Subcutaneous abdominal adipose tissue (tissue), 5 donors: ENCODE data around the gene RP9.

Experiments used
- H3K27ac ChIP-seq: one replicate; pipeline ENCODE4 v1.7.0; 2013; ENCODE audit warnings: low read depth, mild to moderate bottlenecking, inconsistent platforms, low read length, moderate library complexity
- H3K27me3 ChIP-seq, 5 donors: one replicate each; pipeline ENCODE4 v1.7.0; 2013; ENCODE audit warnings: low read length in 5 of 5, inconsistent platforms in 1 of 5; ENCODE audit not compliant: control insufficient read depth in 5 of 5, insufficient read depth in 4 of 5
- H3K36me3 ChIP-seq, 5 donors: one replicate each; pipeline ENCODE4 v1.7.0; 2013; ENCODE audit warnings: low read length in 5 of 5; ENCODE audit not compliant: control insufficient read depth in 5 of 5, insufficient read depth in 5 of 5
- H3K4me1 ChIP-seq, 5 donors: one replicate each; pipeline ENCODE4 v1.7.0; 2013; ENCODE audit warnings: low read length in 5 of 5, mild to moderate bottlenecking in 3 of 5, moderate library complexity in 1 of 5; ENCODE audit not compliant: control insufficient read depth in 5 of 5, insufficient read depth in 5 of 5
- H3K4me3 ChIP-seq, 5 donors: one replicate each; pipeline ENCODE4 v1.7.0; 2013; ENCODE audit warnings: low read length in 5 of 5, low read depth in 1 of 5
- H3K9ac ChIP-seq, 5 donors: one replicate each; pipeline ENCODE4 v1.7.0; 2013; ENCODE audit warnings: low read length in 5 of 5, mild to moderate bottlenecking in 4 of 5, moderate library complexity in 3 of 5
- H3K9me3 ChIP-seq, 5 donors: one replicate each; pipeline ENCODE4 v1.7.0; 2013; ENCODE audit warnings: low read length in 5 of 5; ENCODE audit not compliant: control insufficient read depth in 5 of 5
- donor health status: healthy.
- donor health status: healthy.
- donor health status: healthy.
- donor health status: healthy.
- donor health status: healthy.

RP9 gene

DNA sequence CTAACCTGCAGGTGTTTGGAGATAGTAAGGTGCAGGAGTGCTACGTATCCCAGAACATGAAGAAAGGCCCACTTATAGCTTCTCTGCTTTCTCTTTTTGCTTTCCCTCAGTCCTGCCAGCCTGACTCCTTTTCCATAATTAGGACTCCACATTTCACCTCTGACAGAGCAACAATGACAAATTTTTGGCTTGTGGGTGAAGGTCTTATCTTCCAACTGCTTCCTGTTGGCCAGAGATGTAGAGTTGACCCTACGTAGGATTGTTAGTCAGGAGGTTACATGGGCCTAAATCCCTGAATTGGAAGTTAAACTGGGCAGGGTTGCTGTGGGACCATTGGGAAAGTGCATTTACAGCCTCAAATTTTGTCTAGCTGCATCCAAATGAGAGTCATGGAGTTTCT, 21.3 kb downstream of the RP9 start:
- Histone ChIP-seq H3K9me3 (no peaks in the 10 kb centered on the region), H3K4me3 (no peak overlapping the region), H3K9ac (no peak overlapping the region), H3K4me1 (peaks cover 0 to 5% (median 0%) of the 10 kb centered on the region in 5 donors), H3K36me3 (peaks cover 0 to 3% (median under 1%) of the 10 kb centered on the region in 5 donors), H3K27me3 (no peaks in the 10 kb centered on the region), H3K27ac (no peak overlapping the region)

GRCh38 chr7:33087356-33087755, 21.8 kb downstream of the RP9 start:
- Histone ChIP-seq H3K9me3 (no peaks in the 10 kb centered on the region), H3K4me1 (peaks cover 0 to 5% (median 0%) of the 10 kb centered on the region in 5 donors), H3K4me3 (no peak overlapping the region), H3K9ac (no peak overlapping the region), H3K27me3 (no peaks in the 10 kb centered on the region), H3K27ac (no peak overlapping the region), H3K36me3 (no peaks in the 10 kb centered on the region)

GRCh38 chr7:33079763-33080690, 29.2 kb downstream of the RP9 start:
- Histone ChIP-seq H3K27me3 (peaks cover 0 to 8% (median 0%) of the 10 kb centered on the region in 5 donors), H3K9ac (no peak overlapping the region), H3K36me3 (no peaks in the 10 kb centered on the region), H3K4me3 (no peak overlapping the region), H3K4me1 (no peaks in the 10 kb centered on the region), H3K9me3 (no peaks in the 10 kb centered on the region), H3K27ac (no peak overlapping the region)

- Histone ChIP-seq H3K9ac (no peak overlapping the region), H3K9me3 (no peaks in the 10 kb centered on the region), H3K4me3 (no peak overlapping the region), H3K27me3 (peaks cover 0 to 8% (median 0%) of the 10 kb centered on the region in 5 donors), H3K36me3 (no peaks in the 10 kb centered on the region), H3K27ac (no peak overlapping the region), H3K4me1 (no peaks in the 10 kb centered on the region)
These were observed 30.1 kb downstream of the RP9 start for GRCh38 chr7:33079096-33079495.

DNA sequence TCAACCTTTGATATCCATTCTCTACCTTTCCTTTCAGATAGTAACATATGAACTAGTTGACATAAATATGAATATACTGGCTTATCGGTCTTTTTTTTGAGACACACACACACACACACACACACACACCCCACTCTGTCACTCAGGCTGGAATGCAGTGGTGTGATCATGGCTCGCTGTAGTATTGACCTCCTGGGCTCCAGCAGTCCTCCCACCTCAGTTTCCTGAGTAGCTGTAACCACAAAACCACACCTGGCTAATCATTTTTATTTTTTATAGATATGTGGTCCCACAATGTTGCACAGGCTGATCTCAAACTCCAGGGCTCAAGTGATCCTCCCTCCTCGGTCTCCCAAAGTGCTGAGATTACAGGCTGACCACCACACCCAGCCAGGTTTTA, 32.5 kb downstream of the RP9 start:
- Histone ChIP-seq H3K4me1 (no peaks in the 10 kb centered on the region), H3K9ac (no peak overlapping the region), H3K9me3 (no peaks in the 10 kb centered on the region), H3K4me3 (no peak overlapping the region), H3K27me3 (peaks cover 0 to 8% (median 0%) of the 10 kb centered on the region in 5 donors), H3K36me3 (no peaks in the 10 kb centered on the region), H3K27ac (no peak overlapping the region)

GRCh38 chr7:33075818-33076518, 33.2 kb downstream of the RP9 start:
- H3K9me3 ChIP-seq = peaks cover 0 to 2% (median 0%) of the 10 kb centered on the region in 5 donors
- no peak overlapping the region for H3K9ac ChIP-seq
- H3K27me3 ChIP-seq = peaks cover 0 to 8% (median 0%) of the 10 kb centered on the region in 5 donors
- no peaks in the 10 kb centered on the region for H3K36me3 ChIP-seq
- no peak overlapping the region for H3K4me3 ChIP-seq
- H3K4me1 ChIP-seq = no peaks in the 10 kb centered on the region
- no peak overlapping the region for H3K27ac ChIP-seq

- Histone ChIP-seq H3K9ac (no peak overlapping the region), H3K4me3 (no peak overlapping the region), H3K27ac (no peak overlapping the region), H3K36me3 (no peaks in the 10 kb centered on the region), H3K4me1 (no peaks in the 10 kb centered on the region), H3K27me3 (peaks cover 0 to 5% (median 0%) of the 10 kb centered on the region in 5 donors), H3K9me3 (peaks cover 0 to 11% (median 9%) of the 10 kb centered on the region in 5 donors)
These were observed 36.0 kb downstream of the RP9 start for GRCh38 chr7:33073243-33073642.

- Histone ChIP-seq H3K9ac (no peak overlapping the region), H3K27ac (no peak overlapping the region), H3K4me1 (no peaks in the 10 kb centered on the region), H3K9me3 (peaks cover 0 to 11% (median 9%) of the 10 kb centered on the region in 5 donors), H3K4me3 (no peak overlapping the region), H3K27me3 (peaks cover 0 to 5% (median 0%) of the 10 kb centered on the region in 5 donors), H3K36me3 (no peaks in the 10 kb centered on the region)
These were observed 36.7 kb downstream of the RP9 start for GRCh38 chr7:33072471-33072870.

- peaks cover 3 to 22% (median 21%) of the 10 kb centered on the region in 5 donors for H3K9me3 ChIP-seq
- no peaks in the 10 kb centered on the region for H3K4me1 ChIP-seq
- no peaks in the 10 kb centered on the region for H3K27me3 ChIP-seq
- H3K27ac ChIP-seq = no peak overlapping the region
- peak overlapping the region in 1 of 5 donors; percentile 35 for H3K4me3 ChIP-seq
- H3K9ac ChIP-seq = no peak overlapping the region
- H3K36me3 ChIP-seq = no peaks in the 10 kb centered on the region
These were observed 38.4 kb downstream of the RP9 start for GRCh38 chr7:33070831-33071230.

- Histone ChIP-seq H3K4me3 (peak overlapping the region in 1 of 5 donors; percentile 35), H3K9me3 (peaks cover 4 to 26% (median 22%) of the 10 kb centered on the region in 5 donors), H3K36me3 (no peaks in the 10 kb centered on the region), H3K9ac (no peak overlapping the region), H3K27me3 (no peaks in the 10 kb centered on the region), H3K4me1 (no peaks in the 10 kb centered on the region), H3K27ac (no peak overlapping the region)
These were observed 38.9 kb downstream of the RP9 start for GRCh38 chr7:33070277-33070676.
